ENCODE results near the gene HIVEP3. TPM values are rescaled to one million over a fixed set of nuclear protein-coding genes. Genes with fewer than 3 reads are reported as not detected.

HIVEP3 gene
- total RNA-seq, 4 donors from 2014 or later, result 5.3 to 17.3 (median 9.1) TPM

- peak in 1 of 2 donors; percentile 79 for DNase-seq (ENCODE audit: low spot score in 2 of 2)
- WGBS, 2 donors, result 95 to 97% methylated on average over 23 of the region's 23 CpGs
- no peak for TF ChIP-seq POLR2A (IDR thresholded peaks at IDR 0.05)
- TF ChIP-seq CTCF (IDR thresholded peaks at IDR 0.05), result no peak
- no peak overlapping the region for H3K4me3 ChIP-seq (ENCODE audit: low read depth, poor library complexity, severe bottlenecking)
- intact Hi-C loops (cut with DNase I; ENCODE audit: low total_unique reads), result no loop called here
Observed at GRCh38 chr1:41529621-41530395, 388.9 kb downstream of the HIVEP3 start.

- intact Hi-C loops (cut with DNase I; ENCODE audit: low total_unique reads), result no loop called here
- H3K4me3 ChIP-seq (ENCODE audit: low read depth, poor library complexity, severe bottlenecking), result no peak overlapping the region
- WGBS, 2 donors, result 86 to 94% methylated on average over 7 of the region's 7 CpGs
- TF ChIP-seq POLR2A (IDR thresholded peaks at IDR 0.05), result no peak
- TF ChIP-seq CTCF (IDR thresholded peaks at IDR 0.05), result no peak
- DNase-seq (ENCODE audit: low spot score in 2 of 2), result peak in 1 of 2 donors; percentile 74
Observed at GRCh38 chr1:41528726-41529605, 389.8 kb downstream of the HIVEP3 start.

DNA sequence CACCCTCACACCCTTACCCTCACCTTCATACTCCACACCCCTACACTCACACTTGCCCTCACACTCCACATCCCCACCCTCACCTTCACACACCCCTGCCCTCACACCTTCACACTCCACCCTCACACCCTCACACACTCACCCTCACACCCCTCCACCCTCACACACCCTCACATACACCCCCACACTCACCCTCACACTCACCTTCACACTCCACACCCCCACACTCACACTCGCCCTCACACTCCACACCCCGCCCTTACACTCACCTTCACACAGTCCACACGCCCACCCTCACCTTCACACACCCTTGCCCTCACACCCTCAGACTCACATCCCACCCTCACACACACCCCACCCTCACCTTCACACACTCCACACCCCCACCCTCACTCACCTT, 390.6 kb downstream of the HIVEP3 start:
- no peak overlapping the region for H3K4me3 ChIP-seq (ENCODE audit: low read depth, poor library complexity, severe bottlenecking)
- 92 to 96% methylated on average over 3 of the region's 3 CpGs for WGBS, 2 donors
- peak in 1 of 2 donors; percentile 69 for DNase-seq (ENCODE audit: low spot score in 2 of 2)
- intact Hi-C loops (cut with DNase I; ENCODE audit: low total_unique reads), result no loop called here
- TF ChIP-seq POLR2A (IDR thresholded peaks at IDR 0.05) (no peak), CTCF (IDR thresholded peaks at IDR 0.05) (no peak)

- no peak for DNase-seq (ENCODE audit: low spot score in 2 of 2)
- H3K4me3 ChIP-seq (ENCODE audit: low read depth, poor library complexity, severe bottlenecking), result no peak overlapping the region
- 89 to 96% methylated on average over 4 of the region's 4 CpGs for WGBS, 2 donors
- intact Hi-C loops (cut with DNase I; ENCODE audit: low total_unique reads), result no loop called here
- TF ChIP-seq CTCF (IDR thresholded peaks at IDR 0.05) (no peak), POLR2A (IDR thresholded peaks at IDR 0.05) (no peak)
Observed at GRCh38 chr1:41526956-41527561, 391.7 kb downstream of the HIVEP3 start.

- intact Hi-C loops (cut with DNase I; ENCODE audit: low total_unique reads), result no loop called here
- 84 to 91% methylated on average over 18 of the region's 18 CpGs for WGBS, 2 donors
- H3K4me3 ChIP-seq (ENCODE audit: low read depth, poor library complexity, severe bottlenecking), result no peak overlapping the region
- no peak for DNase-seq (ENCODE audit: low spot score in 2 of 2)
- TF ChIP-seq CTCF (IDR thresholded peaks at IDR 0.05) (no peak), POLR2A (IDR thresholded peaks at IDR 0.05) (no peak)
Observed at GRCh38 chr1:41525891-41526587, 392.7 kb downstream of the HIVEP3 start.

All from lower leg skin (tissue), 4 donors.